Measurements from ENCODE around the gene GDPD2.
A peak's percentile ranks its signal among the peaks of the same experiment; 100 is the strongest.

GDPD2 gene

DNA sequence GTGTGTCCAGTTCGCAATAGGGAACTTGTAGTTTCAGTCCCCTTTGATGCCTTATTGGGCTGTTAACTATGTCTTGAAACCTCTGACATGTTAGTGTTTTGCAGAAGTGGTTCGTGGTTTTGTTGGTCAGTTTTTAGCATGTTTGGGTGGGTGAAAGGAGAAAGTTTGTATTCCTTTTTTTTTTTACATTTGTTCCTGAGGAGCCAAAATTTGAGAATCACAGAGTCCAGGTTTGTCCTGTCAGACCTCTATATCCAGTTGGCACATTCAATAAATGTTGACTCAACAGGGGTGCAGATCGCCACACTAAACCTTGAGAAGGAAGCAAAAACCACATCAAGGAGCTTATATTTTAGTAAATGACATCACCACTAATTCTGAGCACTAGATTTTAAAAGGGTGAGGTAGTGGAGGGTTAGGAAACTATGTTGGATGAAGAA, 47.8 kb downstream of the GDPD2 start:
- no peaks in the 10 kb centered on the region for H3K27me3 Mint-ChIP-seq (ENCODE audit: low read depth)
- no peak overlapping the region for H3K4me3 Mint-ChIP-seq

DNA sequence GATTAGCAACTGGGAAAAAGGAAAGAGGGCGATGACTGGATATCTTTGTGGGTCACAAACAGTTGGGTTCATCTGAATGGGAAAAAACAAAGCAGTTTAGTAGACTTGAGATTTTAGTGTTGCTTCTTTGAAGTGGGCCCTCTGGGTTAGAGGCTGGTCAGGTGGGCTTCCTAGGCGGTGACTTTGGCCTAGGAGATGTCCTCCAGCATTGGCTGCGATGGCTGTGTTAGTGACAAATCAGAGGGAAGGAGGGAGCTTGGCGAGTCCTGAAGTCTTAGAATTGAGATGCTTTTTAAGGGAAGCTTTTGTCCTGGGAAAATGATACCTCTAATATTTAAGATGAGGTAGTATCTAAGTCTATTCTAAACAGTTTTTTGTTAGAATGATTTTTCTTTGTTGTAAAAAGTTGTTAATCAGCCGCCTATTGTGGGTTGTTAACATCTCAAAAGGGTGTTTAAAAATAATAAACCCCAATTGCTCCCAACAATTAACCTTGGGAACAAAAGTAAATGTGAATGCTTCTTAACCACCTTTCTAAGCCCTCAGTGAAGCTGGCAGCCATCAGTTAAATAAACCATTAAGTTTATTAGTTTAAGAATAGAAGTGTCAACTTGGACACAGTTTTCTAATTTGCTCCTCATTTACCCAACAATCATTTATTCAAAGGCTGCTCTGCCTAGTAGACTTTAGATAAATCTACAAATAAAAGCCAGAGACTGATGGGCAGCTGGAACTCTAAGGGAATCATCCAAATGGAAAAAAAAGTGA, 53.2 kb downstream of the GDPD2 start:
- Mint-ChIP-seq H3K27me3 (ENCODE audit: low read depth) (no peaks in the 10 kb centered on the region), H3K36me3 (ENCODE audit: low read depth) (peaks cover 24% of the 10 kb centered on the region), H3K4me3 (no peak overlapping the region), H3K27ac (peak overlapping the region in 2 of 3 experiments; percentile 78 to 84), H3K4me1 (peaks cover 46% of the 10 kb centered on the region), H3K9me3 (peaks cover 6% of the 10 kb centered on the region)
- no peak for TF ChIP-seq CTCF (IDR thresholded peaks at IDR 0.05; ENCODE audit: unreplicated experiment in 3 of 3)

More for the DNA sequence above, 47.8 kb downstream of the GDPD2 start:
- H3K36me3 Mint-ChIP-seq (ENCODE audit: low read depth), result peaks cover 41% of the 10 kb centered on the region
- TF ChIP-seq CTCF (IDR thresholded peaks at IDR 0.05; ENCODE audit: unreplicated experiment in 3 of 3), result no peak
- peaks cover 6% of the 10 kb centered on the region for H3K9me3 Mint-ChIP-seq
- no peaks in the 10 kb centered on the region for H3K4me1 Mint-ChIP-seq
- no peak overlapping the region for H3K27ac Mint-ChIP-seq

GRCh38 chrX:70476934-70477733, 54.0 kb downstream of the GDPD2 start:
- Mint-ChIP-seq H3K4me1 (peaks cover 52% of the 10 kb centered on the region), H3K4me3 (no peak overlapping the region), H3K27me3 (ENCODE audit: low read depth) (no peaks in the 10 kb centered on the region), H3K27ac (peak overlapping the region; percentile 71 to 84 (median 78)), H3K36me3 (ENCODE audit: low read depth) (peaks cover 21% of the 10 kb centered on the region), H3K9me3 (no peaks in the 10 kb centered on the region)
- TF ChIP-seq CTCF (IDR thresholded peaks at IDR 0.05; ENCODE audit: unreplicated experiment in 3 of 3), result no peak

DNA sequence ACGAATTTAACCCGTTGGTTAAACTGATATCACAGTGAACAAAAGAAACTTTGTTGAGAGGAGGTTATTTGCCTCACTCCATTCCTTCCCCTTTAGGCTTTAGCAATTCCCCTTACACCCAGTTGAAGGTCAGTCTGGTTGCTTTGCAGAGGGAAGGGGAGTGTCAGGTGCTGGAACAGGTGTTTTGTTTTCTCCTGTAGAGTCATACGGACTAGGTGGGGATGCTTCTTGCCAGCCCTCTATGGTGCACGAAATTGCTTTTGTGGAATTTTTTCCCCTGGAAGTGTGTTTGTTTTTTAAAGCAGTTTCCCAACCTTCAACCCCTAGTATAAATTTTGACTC, 54.6 kb downstream of the GDPD2 start:
- Mint-ChIP-seq H3K4me3 (no peak overlapping the region), H3K9me3 (no peaks in the 10 kb centered on the region), H3K4me1 (peaks cover 52% of the 10 kb centered on the region), H3K27ac (peak overlapping the region; percentile 71 to 84 (median 78)), H3K36me3 (ENCODE audit: low read depth) (peaks cover 18% of the 10 kb centered on the region), H3K27me3 (ENCODE audit: low read depth) (no peaks in the 10 kb centered on the region)
- TF ChIP-seq CTCF (IDR thresholded peaks at IDR 0.05; ENCODE audit: unreplicated experiment in 3 of 3), result no peak

DNA sequence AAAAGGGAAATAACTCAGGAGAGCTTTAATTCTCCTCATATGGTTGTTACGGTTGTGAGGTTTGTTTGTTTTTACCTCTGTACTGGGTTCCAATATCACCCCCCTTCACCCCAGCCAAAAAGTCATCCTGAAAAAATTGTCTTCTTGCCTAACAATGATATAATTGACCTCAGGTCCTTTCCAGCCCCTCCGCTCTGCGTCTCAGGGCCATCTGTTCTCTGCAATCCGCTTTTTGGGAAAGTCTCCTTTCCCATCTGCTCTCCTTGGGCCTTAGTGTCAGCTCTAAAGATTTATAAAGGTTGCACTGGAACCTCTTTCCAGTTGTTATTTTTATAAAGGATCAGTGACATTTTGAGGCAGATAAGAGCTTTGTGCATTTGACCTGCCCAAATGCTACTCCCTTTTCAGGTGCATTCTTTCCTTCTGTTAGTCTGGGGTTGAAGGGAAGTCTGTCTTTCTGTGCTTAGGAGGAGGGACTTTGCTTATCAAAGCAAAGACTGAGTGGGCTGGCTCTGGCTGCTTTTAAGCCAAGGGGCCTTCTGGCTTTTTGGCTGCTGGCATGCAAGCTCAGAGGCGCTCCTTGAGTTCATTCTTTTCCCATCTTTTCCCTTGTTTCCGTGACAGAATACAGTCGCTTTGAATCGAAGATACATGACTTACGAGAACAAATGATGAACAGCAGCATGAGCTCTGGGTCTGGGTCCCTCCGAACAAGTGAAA, 55.6 kb downstream of the GDPD2 start:
- Mint-ChIP-seq H3K27ac (peak overlapping the region; percentile 71 to 84 (median 78)), H3K9me3 (no peaks in the 10 kb centered on the region), H3K4me1 (peaks cover 57% of the 10 kb centered on the region), H3K36me3 (ENCODE audit: low read depth) (peaks cover 19% of the 10 kb centered on the region), H3K4me3 (peak overlapping the region in 2 of 3 experiments; percentile 1 to 5), H3K27me3 (ENCODE audit: low read depth) (no peaks in the 10 kb centered on the region)
- TF ChIP-seq CTCF (IDR thresholded peaks at IDR 0.05; ENCODE audit: unreplicated experiment in 3 of 3), result no peak

Measured in nephron (organoid).